Hematopoietic multipotent progenitor cell (in vitro differentiated cells): ENCODE measurements around the gene AP1G2. TPM values are rescaled to one million over a fixed set of nuclear protein-coding genes. Genes with fewer than 3 reads are reported as not detected.
A peak's percentile ranks its signal among the peaks of the same experiment; 100 is the strongest.
"Not testable (repeated sequence)": the region's sequence is repeated elsewhere in the genome, so short reads cannot be mapped to it uniquely, and the experiment has no call there.

Experiments used
- DNase-seq, 3 donors: peaks; one replicate each; pipeline ENCODE4 v3.0.0-alpha.2; 2011 to 2015; ENCODE audit warnings: low read depth in 2 of 3, low spot score in 2 of 3
- total RNA-seq: library from RNA; depleted of rRNA; stranded (reverse); fragments of >200 nt; gene quantifications from one replicate; pipeline ENCODE4 v1.2.3, GENCODE V29; 2012

The AP1G2 gene
- total RNA-seq, 1 donor = 132 TPM

- peak in 1 of 3 donors; percentile 47 for DNase-seq
Measured at GRCh38 chr14:23539248-23540140, 28.1 kb downstream of the AP1G2 start.

GRCh38 chr14:23538785-23539184 lies 28.8 kb downstream of the AP1G2 start:
- DNase-seq = no peak

GRCh38 chr14:23538050-23538718 lies 29.4 kb downstream of the AP1G2 start:
- no peak for DNase-seq

- no peak for DNase-seq
Measured at GRCh38 chr14:23537351-23538049, 30.1 kb downstream of the AP1G2 start.

GRCh38 chr14:23536906-23537305 lies 30.7 kb downstream of the AP1G2 start:
- DNase-seq = not testable (repeated sequence)

- no peak for DNase-seq
Measured at GRCh38 chr14:23536494-23536893, 31.1 kb downstream of the AP1G2 start.

- no peak for DNase-seq
Measured at GRCh38 chr14:23535943-23536342, 31.6 kb downstream of the AP1G2 start.

GRCh38 chr14:23533652-23534435 lies 33.7 kb downstream of the AP1G2 start:
- no peak for DNase-seq

- DNase-seq = no peak
Measured at GRCh38 chr14:23532658-23533057, 34.9 kb downstream of the AP1G2 start.

GRCh38 chr14:23531391-23531790 lies 36.2 kb downstream of the AP1G2 start:
- DNase-seq = no peak

GRCh38 chr14:23530375-23531055 lies 37.1 kb downstream of the AP1G2 start:
- peak in 1 of 3 donors; percentile 75 for DNase-seq

- no peak for DNase-seq
Measured at GRCh38 chr14:23529016-23529415, 38.6 kb downstream of the AP1G2 start.

GRCh38 chr14:23528555-23528954 lies 39.0 kb downstream of the AP1G2 start:
- no peak for DNase-seq

- DNase-seq = no peak
Measured at GRCh38 chr14:23525611-23526010, 42.0 kb downstream of the AP1G2 start.

GRCh38 chr14:23524954-23525353 lies 42.6 kb downstream of the AP1G2 start:
- no peak for DNase-seq

- no peak for DNase-seq
Measured at GRCh38 chr14:23523229-23524016, 44.2 kb downstream of the AP1G2 start.

GRCh38 chr14:23522643-23523198 lies 44.9 kb downstream of the AP1G2 start:
- no peak for DNase-seq

GRCh38 chr14:23521785-23522640 lies 45.6 kb downstream of the AP1G2 start:
- peak in 1 of 3 donors; percentile 25 for DNase-seq
